GM18861 (cell line): ENCODE results near the gene SERINC5.

ENCODE experiments used
- ATAC-seq: cut with Tn5 transposase; IDR thresholded peaks from one replicate; pipeline ENCODE4 v1.9.1; 2021; ENCODE audit not compliant: unreplicated experiment

SERINC5 gene

DNA sequence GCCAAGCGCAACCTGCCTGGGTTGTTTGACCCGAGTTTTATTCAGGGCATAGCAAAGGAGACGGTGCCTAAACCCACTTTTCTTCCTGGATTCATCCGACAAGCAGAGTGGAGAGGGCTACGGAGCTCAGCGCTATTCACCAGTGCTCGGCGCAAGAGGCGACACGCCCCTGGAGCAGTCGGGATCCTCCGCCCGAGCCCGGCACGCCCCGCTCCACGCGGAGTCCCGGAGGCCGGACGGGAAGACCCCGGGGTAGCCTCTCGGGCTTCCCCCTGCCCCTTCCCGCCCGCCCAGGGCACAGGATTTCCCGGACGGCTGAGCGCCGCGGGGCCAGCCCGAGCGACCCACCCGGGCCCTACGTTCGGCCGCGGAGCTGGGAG, 427 bp downstream of the SERINC5 start:
- peak; percentile 26 for ATAC-seq

DNA sequence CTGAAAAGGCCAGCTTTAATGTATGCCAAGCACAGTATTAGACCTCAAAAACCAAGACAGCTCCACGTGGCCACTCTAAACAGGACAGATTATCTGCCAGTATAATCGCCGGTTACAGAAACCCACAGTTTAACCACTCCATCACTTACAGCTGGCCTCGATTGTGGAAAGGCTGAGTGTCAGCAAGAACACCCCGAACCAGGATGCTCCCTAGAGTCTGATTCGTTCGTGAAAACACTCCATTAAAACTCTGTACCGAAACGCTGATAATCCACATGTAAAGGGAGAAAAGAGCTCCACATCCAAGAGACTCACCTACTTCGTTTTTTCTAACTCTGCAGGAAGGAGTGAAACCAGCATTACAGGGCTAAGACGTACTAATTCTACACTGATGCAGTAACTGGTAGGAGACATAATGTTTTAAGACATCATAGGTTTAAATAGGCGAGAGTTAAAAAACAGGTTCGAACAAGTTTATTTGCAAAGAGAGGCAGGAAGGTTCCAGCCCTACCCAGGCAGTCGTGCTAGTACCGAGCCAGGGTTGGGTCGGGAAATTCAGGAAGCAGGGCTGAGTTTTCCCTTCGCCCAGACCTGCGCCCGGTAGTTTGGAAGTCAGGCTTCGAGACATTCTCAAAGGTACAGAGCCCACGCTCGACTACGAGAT, 949 bp downstream of the SERINC5 start:
- no peak for ATAC-seq

- no peak for ATAC-seq
Observed at GRCh38 chr5:80251636-80252035, 4.2 kb downstream of the SERINC5 start.

DNA sequence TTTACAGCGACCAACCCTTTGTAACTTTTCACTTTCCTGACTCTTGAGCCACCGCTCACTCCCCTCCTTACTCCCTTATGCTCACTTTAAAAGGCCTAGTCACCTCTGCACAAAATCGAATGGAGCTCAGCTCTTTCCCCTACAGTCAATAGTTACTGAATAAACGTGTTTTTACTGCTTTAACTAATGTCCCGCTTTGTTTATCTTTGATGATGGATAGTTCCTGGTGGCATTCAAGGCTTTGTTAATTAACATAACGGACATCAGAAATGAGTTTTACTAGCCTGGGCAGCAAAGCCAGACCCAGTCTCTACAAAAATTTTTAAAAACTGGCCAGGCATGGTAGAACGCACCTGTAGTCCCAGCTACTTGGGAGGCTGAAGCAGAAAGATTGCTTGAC, 5.0 kb downstream of the SERINC5 start:
- no peak for ATAC-seq

- no peak for ATAC-seq
Observed at GRCh38 chr5:80249901-80250300, 5.9 kb downstream of the SERINC5 start.

DNA sequence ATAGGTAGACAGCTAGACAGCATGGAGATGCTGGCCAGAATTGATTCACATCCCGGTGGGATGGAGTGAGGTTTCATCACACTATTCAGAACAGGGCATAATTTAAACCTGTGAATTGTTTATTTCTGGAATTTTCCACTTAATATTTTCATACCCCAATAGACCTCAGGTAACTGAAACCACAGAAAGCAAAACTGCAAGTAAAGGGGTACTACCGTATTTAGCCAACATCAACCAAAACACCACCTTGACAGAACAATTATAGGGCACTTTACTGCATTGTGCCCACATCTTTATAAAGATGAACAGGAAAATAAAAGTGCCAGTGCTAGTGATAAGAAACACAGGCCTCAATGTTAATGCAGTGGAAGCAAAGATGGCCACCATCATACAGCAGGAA, 7.5 kb downstream of the SERINC5 start:
- ATAC-seq, result no peak

- peak; percentile 82 for ATAC-seq
Observed at GRCh38 chr5:80246995-80247729, 8.7 kb downstream of the SERINC5 start.

GRCh38 chr5:80246001-80246758, 9.7 kb downstream of the SERINC5 start:
- ATAC-seq, result no peak

- ATAC-seq, result no peak
Observed at GRCh38 chr5:80243567-80243966, 12.3 kb downstream of the SERINC5 start.

DNA sequence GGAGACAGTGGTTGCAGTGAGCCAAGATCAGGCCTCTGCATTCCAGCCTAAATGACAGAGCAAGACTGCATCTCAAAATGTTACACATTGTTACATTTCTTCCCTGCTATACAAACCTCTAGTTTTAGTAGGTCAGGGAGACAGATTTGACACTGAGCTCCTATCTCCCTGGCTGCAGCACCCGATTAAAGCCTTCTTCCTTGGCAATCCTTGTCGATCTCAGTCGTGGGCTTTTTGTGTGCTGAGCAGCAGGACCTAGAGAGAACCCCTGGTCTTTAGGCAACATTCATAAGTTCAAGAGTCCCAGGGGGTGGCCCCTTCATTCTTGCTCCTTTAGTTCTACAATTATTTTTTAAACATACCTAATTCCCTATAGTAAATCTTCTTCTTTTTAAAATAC, 13.0 kb downstream of the SERINC5 start:
- ATAC-seq, result no peak

DNA sequence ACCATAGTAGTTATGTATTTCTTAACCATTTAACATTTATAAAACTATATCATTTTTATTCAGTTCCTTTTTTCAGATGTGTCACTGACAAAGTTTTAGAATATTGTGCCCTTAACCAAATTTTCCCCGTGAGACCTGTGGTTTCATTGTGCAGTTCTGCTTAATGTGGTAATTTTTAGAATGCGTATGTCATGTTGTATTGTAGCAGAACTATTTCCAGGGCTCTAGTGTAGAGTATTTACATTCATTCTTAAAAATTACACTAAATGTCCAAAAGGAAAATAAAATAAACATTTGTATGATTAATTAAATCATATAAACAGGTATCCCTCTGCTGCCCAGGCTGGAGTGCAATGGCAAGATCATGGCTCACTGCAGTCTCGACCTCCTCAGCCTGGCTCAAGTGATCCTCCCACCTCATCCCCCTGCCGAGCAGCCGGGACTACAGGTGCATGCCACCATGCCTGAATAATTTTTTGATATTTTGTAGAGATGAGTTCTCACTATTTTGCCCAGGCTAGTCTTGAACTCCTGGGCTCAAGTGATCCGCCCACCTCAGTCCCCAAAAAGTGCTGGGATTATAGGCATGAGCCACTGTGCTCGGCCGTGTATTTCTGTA, 15.4 kb downstream of the SERINC5 start:
- no peak for ATAC-seq

GRCh38 chr5:80239680-80240367, 16.0 kb downstream of the SERINC5 start:
- no peak for ATAC-seq

DNA sequence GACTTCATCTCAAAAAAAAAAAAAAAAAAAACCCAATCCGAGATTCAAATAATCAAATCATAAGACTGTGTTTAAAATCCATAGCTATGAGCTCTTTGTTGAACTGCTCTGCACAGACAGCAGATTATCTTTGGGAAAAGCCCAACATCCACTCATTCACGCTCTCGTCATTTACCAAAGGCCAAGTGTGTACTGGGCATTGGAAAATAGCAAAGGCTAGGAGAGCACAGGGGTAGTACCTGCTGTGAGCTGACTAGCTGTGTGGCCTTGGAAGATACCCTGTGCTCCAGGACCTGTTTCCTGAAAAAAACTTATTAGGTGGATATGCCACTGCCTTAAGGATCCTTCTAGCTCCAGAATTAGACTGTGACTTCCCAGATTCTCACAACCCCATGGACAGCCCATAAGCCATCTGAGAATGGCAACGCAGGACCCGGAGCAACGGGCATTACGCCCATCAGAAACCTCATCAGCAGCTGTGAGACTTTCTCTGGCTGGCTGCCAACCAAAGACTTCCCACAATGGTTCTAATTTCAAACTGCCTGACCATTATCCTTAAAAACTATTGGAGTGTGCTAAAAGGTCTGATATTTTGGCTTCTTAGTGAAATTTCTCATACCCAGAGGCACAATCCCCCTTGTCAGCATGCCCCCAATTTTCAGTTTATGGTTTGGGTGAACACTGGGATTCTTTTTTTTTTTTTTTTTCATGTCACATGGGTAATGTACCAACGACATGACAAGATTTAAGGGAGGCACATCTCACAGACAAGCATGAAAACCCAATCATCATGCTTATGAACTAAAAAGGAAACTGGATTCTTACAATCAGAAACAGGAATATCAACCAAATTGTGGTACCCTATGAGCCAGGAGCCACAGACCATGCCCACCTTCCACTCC, 16.8 kb downstream of the SERINC5 start:
- no peak for ATAC-seq

GRCh38 chr5:80238097-80238496, 17.8 kb downstream of the SERINC5 start:
- ATAC-seq, result no peak

DNA sequence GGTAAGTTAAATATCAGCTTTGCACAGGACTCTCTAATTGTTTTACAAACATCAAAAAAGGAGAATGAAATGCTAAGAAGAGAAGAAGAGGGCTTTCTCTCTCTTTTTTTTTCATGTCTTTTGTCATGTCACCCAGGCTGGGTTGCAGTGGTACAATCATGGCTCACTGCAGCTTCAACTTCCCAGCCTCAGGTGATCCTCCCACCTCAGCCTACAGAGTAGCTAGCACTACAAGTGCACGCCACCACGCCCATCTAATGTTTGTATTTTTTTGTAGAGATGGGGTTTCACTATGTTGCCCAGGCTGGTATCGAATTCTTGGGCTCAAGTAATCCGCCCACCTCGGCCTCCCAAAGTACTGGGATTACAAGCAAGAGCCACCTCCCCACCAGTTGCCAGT, 18.6 kb downstream of the SERINC5 start:
- ATAC-seq, result no peak

- ATAC-seq, result no peak
Observed at GRCh38 chr5:80234116-80234948, 21.5 kb downstream of the SERINC5 start.

GRCh38 chr5:80231693-80232092, 24.2 kb downstream of the SERINC5 start:
- no peak for ATAC-seq

DNA sequence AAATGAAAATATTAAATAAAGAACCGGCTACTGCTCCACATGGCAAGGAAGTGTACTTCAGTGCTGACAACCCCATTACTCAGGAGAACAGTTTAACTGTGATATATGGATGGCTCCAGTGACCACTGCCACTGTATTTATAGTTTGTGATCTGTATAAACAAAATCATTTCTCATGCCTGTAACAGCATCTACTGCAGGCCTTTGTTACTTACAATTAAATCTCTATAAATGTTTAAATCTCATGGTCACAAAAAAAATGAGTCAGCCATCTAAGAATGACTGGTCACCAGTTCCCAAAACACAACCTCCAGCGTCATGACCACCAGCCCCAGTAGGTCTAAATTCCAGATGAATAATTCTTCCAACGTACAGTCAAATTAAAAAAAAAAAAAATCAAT, 24.6 kb downstream of the SERINC5 start:
- ATAC-seq, result no peak
